Progenitor cell of endocrine pancreas (in vitro differentiated cells): Measurements from ENCODE around the gene FASLG. TPM values are rescaled to one million over a fixed set of nuclear protein-coding genes. Genes with fewer than 3 reads are reported as not detected.

ENCODE experiments used
- DNase-seq: peaks from one replicate; pipeline ENCODE4 v3.0.0; 2021; ENCODE audit warnings: low spot score; ENCODE audit not compliant: unreplicated experiment
- H3K27ac Mint-ChIP-seq: 2 replicates; pipeline ENCODE4 v1.8.0; 2021; ENCODE audit warnings: mild to moderate bottlenecking, moderate library complexity, mixed read lengths
- H3K27me3 Mint-ChIP-seq: 2 replicates; pipeline ENCODE4 v1.8.0; 2021; ENCODE audit warnings: mixed read lengths
- H3K36me3 Mint-ChIP-seq: 2 replicates; pipeline ENCODE4 v1.8.0; 2022; ENCODE audit warnings: mixed read lengths; ENCODE audit not compliant: insufficient read depth
- H3K4me1 Mint-ChIP-seq: 2 replicates; pipeline ENCODE4 v1.8.0; 2021; ENCODE audit warnings: low read depth, mixed read lengths
- H3K4me3 Mint-ChIP-seq: 2 replicates; pipeline ENCODE4 v1.8.0; 2021; ENCODE audit warnings: low read depth, mild to moderate bottlenecking, moderate library complexity, mixed read lengths
- H3K9me3 Mint-ChIP-seq: 2 replicates; pipeline ENCODE4 v1.8.0; 2021; ENCODE audit warnings: low read depth, mixed read lengths
- total RNA-seq: library from RNA; stranded (reverse); gene quantifications from 2 replicates; pipeline ENCODE4 v1.2.1, GENCODE V29; 2021
- TF ChIP-seq, protein P1 (sequence below): fragments of 200-600 bp; sonication (generic); IDR thresholded peaks from one replicate; pipeline ENCODE4 v1.5.0; 2021; ENCODE audit warnings: antibody characterized with exemption, mild to moderate bottlenecking; ENCODE audit not compliant: unreplicated experiment

Gene FASLG
- total RNA-seq, 1 donor from 2014 or later: not detected

DNA sequence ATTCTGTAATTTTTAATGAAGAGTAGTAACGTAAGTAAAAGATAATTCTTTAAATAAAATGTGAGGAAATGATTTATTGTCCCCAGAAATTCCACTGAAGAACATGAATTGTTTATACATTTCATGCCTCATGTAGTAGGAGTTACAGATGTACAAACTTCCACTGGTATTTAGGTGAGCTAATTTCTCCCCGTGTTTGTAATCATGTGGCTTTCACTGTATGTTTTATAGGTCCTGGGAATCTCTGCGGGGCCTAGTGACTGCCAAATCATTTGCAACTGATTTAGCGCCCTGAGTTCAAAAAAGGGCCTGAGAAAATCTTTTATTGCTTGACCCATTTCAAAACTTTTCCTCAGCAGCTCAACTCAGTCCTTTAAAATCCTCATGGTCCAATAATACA, 30.5 kb upstream of the FASLG start:
- TF ChIP-seq, protein P1, sequence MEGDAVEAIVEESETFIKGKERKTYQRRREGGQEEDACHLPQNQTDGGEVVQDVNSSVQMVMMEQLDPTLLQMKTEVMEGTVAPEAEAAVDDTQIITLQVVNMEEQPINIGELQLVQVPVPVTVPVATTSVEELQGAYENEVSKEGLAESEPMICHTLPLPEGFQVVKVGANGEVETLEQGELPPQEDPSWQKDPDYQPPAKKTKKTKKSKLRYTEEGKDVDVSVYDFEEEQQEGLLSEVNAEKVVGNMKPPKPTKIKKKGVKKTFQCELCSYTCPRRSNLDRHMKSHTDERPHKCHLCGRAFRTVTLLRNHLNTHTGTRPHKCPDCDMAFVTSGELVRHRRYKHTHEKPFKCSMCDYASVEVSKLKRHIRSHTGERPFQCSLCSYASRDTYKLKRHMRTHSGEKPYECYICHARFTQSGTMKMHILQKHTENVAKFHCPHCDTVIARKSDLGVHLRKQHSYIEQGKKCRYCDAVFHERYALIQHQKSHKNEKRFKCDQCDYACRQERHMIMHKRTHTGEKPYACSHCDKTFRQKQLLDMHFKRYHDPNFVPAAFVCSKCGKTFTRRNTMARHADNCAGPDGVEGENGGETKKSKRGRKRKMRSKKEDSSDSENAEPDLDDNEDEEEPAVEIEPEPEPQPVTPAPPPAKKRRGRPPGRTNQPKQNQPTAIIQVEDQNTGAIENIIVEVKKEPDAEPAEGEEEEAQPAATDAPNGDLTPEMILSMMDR: no peak
- Mint-ChIP-seq H3K4me1 (peaks cover 6% of the 10 kb centered on the region), H3K27ac (no peak overlapping the region), H3K36me3 (no peaks in the 10 kb centered on the region), H3K4me3 (no peak overlapping the region), H3K9me3 (peaks cover 9% of the 10 kb centered on the region), H3K27me3 (no peaks in the 10 kb centered on the region)
- DNase-seq: no peak

DNA sequence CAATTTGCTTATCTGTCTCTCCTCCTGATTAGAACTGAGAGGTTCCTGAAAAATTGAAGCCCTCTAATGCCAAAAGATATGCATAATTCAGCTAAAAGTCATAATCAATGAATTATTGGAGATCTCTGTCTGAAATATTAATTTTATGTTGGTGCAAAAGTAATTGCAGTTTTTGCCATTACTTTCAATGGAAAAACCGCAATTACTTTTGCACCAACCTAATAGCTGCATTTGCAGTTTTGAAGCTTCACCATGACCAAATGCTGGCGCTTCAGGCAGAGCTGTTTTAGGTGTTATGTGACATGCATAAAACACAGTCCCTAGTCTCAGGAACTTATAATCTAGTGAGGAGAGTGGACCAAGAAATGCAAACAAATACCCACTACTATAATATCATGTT, 29.7 kb upstream of the FASLG start:
- Mint-ChIP-seq H3K27me3 (no peaks in the 10 kb centered on the region), H3K4me1 (peaks cover 6% of the 10 kb centered on the region), H3K4me3 (no peak overlapping the region), H3K36me3 (no peaks in the 10 kb centered on the region), H3K9me3 (peaks cover 9% of the 10 kb centered on the region), H3K27ac (no peak overlapping the region)
- no peak for DNase-seq
- TF ChIP-seq, protein P1: no peak

DNA sequence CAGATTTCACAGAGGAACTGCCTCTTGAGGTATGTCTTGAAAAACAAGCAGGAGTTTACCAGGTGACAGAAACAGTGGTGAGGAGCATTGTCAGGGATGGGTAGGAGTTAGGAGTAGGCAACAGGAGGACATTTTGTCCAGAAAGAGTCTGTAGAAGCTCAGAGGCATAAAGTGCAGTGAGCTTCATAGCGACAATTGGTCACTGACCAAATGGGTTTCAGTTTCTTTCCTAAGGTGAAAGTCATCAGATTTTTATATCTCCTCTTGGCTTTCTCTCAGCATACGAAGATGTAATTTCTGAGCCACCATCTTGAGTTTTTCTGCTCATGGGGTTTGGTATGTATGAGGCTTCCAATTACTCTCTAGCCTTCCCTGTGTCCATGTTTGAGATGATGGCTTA, 29.3 kb upstream of the FASLG start:
- H3K4me1 Mint-ChIP-seq: peaks cover 6% of the 10 kb centered on the region
- H3K27ac Mint-ChIP-seq: no peak overlapping the region
- H3K36me3 Mint-ChIP-seq: no peaks in the 10 kb centered on the region
- TF ChIP-seq, protein P1: no peak
- H3K27me3 Mint-ChIP-seq: no peaks in the 10 kb centered on the region
- no peak for DNase-seq
- H3K4me3 Mint-ChIP-seq: no peak overlapping the region
- peaks cover 9% of the 10 kb centered on the region for H3K9me3 Mint-ChIP-seq

DNA sequence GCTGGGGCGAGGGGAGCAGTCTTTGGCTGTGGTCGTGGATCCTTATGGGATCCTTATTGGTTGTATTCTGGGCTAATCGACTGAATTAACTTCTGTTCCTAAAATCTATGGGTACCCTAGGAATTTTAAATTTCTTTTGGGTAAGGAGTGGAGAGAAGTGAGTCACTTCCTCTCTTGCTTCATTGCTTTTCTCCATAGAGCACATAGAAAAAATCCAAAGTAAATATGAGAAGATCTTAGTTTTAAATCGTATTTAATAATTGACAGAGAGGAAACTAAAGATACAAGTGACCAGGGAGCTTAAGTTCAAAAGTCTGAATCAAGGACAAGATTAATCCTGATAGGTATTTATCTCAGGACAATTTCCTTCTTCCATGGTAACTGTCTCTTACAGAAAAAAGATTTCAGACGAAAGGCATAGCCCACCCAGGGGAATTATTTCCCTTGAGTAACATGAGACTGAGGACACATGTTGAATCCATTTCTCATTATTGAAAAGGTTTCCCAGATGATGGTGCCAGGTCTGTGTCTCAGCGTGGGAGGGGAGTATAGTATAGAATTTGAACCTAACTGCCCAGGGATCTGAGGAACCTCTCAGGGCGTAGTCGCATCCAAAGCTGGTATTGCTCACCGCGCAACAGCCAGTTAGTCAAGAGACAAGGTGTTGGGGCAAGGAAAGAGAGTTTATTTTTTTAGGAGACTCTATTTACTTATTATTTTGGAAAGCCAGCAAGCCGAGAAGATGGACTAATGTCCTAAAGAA, 28.7 kb upstream of the FASLG start:
- Mint-ChIP-seq H3K27ac (no peak overlapping the region), H3K27me3 (no peaks in the 10 kb centered on the region), H3K4me1 (peaks cover 6% of the 10 kb centered on the region), H3K9me3 (peaks cover 9% of the 10 kb centered on the region), H3K4me3 (no peak overlapping the region), H3K36me3 (no peaks in the 10 kb centered on the region)
- TF ChIP-seq, protein P1: no peak
- DNase-seq: no peak

DNA sequence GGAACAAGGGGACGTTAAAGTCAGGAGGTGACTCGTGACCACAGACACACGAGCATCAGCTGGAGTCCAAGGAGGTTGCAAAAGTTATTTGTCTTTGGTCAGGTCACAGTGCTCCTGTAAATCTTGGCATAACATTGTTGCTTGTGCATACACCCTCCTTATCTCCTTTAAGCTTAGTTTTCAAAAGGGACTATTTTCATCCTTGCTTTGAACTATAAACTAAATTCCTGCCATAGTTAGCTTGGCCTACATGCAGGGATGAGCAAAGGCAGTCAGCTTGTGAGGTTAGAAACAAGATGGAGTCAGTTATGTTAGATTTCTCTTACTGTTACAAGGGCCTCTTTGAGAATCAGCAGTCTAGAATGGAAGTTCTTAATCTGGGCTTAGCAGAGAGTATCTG, 28.0 kb upstream of the FASLG start:
- H3K27ac Mint-ChIP-seq: no peak overlapping the region
- TF ChIP-seq, protein P1: no peak
- no peaks in the 10 kb centered on the region for H3K27me3 Mint-ChIP-seq
- H3K36me3 Mint-ChIP-seq: no peaks in the 10 kb centered on the region
- H3K4me3 Mint-ChIP-seq: no peak overlapping the region
- peaks cover 6% of the 10 kb centered on the region for H3K4me1 Mint-ChIP-seq
- H3K9me3 Mint-ChIP-seq: peaks cover 9% of the 10 kb centered on the region
- no peak for DNase-seq
